ENCODE results near the gene ARSI.

The ARSI gene

DNA sequence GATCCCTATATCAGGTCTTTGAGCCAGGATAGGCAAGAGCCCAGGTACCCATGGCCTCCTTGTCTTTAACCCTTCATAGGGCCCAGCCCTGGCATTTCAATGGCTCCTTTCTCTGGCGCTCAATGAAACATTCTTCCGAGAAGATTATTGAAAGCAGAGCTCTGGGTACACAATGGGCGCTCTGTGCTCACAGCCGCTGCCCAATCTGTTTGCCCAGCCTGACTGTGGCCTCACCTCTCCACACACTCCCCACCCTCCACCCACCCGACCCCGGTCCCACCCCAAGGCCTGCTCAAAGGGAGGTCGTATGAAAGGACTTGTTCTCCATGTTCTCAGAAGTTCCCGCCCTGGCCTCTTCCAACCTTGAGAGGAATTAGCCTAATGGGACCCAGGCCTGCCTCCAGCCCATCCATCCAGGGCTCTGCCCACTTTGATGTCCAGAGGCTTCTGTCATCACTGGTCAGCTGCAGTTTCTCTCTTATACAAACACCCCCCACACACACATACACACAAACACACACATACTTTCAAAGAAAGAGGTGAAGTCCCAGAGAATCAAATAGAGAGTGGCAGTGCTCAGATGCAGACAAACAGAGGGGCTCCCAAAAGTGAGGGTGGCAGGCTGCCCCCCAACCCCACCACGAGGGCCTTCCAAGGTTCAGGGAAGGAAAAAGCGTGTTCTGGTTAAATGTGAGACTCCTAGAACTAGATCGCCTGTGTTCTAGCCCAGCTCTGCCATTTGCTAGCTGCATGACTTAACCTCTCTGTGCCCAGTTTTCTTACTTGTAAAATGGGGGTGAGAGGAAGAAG, 5.1 kb upstream of the ARSI start:
- no peak for DNase-seq (ENCODE audit: low spot score)

DNA sequence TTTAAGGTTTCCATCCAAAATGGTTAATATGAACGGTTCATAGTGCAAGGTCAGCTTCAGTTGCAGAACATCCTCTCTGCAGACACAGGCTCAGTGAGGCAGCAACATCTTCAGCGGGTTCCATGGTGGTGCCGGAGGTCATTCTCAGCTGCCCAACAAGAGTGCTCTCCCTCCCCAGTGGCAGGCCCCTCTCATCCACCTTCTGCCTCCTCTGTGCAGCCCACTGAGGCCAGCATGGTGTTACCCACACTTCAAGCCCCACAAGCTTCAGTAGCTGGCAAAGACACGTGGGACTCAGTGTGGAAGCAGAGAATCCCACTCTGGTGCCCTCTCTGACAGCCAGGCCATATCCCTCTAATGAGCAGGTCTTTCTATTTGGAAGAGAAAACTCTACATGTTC, 4.1 kb upstream of the ARSI start:
- no peak for DNase-seq (ENCODE audit: low spot score)

DNA sequence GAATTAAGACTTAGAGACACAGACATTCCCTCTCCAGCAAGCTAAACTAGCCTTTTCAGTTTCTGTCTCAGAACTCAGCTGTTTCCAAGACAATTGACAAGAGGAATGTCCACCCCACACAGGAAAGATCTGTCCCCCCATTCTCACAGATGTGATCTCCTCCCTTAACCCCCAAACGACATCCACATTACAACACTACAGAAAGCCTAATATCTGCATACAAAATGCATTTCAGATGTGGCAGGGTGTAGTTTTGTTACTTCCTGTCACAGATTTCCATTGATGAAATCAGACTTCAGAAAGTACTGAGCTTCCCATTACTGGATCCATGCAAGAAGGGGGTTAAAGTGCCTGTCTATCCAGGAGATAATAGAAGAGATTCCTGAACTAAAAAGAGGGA, 2.9 kb upstream of the ARSI start:
- DNase-seq (ENCODE audit: low spot score), result no peak

DNA sequence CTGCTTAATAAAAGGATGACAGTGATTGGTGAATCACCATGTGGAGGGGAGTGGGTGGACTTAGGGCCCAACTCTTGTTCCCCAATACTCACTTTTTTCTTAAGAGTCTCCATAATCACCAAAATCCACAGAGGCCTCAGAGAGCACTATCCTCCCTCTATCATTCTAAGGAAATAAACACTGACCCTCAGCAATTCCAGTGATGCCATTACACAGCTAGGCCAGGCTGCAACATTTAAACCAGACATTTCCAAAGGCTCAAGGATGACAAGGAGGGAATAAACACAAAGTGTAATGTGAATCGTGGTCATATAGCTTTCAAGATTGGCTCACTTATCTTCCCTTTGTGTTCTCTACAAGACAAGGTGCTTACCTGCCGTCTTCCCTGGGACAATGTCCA, 2.4 kb upstream of the ARSI start:
- no peak for DNase-seq (ENCODE audit: low spot score)

DNA sequence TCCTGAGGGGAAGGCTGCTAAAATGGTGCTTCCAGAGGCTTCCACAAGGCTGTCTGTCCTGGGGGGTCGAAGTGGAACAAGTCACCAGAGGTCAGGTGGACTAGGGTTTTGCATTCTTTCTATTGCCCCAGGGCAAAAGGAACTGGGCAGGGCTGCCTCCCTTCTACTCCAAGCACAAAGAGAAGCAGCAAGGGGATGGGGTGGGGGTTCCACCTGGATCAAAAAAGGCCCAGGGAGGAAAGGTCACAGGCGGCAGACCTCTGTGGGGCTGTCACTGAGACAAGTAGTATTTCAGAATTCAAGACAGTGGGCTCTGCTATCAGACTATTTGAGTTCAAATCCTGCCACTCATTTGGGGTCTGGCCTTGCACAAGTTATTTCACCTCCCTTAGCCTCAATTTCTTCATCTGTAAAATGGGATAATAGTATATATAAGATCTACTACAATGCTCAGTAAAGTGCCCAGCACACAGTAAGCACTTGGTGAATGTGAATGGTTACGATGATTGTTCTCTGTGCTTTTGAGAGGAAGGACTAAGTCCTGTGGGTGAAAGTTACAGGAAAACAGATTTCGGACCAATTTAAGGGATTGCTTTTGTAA, 1.9 kb upstream of the ARSI start:
- no peak for DNase-seq (ENCODE audit: low spot score)

DNA sequence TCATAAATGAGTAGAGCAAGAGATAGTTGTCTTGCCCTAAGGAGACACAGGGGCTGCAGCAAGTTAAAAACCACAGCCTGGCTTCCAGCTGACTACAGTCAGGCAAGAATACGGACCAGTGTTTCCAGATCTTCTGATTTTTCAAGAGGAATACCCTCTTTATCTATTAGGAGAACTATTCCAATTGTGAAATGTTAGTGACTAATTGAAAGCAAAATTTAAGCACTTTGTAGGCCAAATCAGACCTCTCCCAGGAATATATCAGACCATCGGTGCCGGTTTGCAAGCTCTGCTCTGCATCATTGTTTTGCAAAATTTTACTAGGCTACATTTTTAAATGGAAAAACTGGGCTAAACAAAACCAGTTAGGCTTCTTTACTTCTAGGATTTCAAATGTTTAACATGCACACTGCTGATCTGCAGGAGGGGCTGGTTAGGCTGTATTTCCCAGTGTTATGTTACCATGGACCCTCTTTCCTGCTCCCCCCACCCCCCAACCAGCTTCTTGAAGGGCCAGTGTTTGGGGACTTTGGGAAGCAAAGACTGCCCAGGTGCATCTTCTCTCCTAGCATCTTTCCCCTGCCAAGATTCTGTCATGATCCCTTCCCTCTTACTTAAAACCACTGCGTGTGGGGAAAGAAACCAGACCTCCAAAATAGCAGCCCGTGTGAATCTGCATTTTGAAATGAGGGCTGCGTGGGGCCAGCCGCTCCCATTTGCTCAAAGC, 1.1 kb upstream of the ARSI start:
- no peak for DNase-seq (ENCODE audit: low spot score)

DNA sequence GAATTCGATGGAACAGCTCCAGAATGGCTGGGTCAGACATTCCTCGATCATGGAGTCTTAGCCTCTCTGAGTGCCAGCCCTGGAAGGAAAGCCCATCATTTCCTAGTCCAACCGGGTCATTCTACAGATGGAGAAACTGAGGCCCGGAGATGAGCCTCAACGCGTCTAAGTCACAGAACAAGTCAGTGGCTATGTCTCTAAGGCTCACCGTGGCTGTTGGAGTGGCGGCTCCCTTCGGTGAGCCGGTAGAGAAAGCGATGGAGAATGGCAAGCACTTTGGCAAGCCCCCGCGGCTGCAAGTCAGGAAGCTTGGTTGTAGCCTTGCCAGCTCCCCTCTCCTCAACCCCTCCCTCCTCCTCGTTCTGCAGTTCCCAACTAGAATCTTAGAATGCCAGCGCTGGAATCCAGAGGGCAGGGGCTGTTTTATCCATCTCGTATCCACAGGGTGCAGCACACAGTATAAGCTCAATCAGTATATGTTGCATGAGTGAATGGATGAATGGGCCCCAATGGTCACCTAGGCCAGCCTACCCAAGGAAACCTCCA, 438 bp upstream of the ARSI start:
- no peak for DNase-seq (ENCODE audit: low spot score)

DNA sequence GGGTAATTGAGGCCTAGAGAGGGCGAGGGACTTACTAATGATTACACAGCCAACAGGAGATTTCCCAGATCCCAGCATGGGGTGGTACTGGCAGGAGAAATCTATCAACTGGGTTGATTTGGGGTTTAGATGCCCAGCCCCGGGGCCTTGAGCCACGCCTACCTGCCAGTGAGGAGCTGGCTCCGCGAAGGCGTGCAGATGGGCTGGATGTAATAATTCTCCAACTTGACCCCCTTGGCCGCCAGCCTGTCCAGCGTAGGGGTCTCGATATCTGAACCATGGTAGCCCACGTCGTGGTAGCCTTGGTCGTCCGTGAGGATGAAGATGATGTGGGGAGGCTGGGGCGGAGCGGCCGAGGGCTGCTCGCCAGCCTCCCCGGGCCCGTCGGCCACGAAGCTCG, 804 bp downstream of the ARSI start:
- no peak for DNase-seq (ENCODE audit: low spot score)

DNA sequence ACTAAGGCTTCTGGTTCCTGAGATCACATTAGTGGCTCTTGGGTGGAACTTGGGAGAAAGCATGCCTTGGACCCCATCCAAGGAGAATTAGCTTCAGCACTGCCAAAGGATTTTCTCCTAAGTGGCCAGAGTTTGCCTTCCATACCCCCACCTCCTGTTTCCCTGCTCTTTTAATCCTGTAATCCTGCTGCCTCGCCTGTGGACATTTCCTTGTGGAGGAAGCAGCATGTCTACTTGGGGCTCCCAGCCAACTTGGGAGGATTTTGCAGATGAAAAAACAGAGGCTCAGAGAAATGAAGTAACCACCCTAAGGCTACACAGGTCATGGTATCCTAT, 1.6 kb downstream of the ARSI start:
- DNase-seq (ENCODE audit: low spot score), result no peak

DNA sequence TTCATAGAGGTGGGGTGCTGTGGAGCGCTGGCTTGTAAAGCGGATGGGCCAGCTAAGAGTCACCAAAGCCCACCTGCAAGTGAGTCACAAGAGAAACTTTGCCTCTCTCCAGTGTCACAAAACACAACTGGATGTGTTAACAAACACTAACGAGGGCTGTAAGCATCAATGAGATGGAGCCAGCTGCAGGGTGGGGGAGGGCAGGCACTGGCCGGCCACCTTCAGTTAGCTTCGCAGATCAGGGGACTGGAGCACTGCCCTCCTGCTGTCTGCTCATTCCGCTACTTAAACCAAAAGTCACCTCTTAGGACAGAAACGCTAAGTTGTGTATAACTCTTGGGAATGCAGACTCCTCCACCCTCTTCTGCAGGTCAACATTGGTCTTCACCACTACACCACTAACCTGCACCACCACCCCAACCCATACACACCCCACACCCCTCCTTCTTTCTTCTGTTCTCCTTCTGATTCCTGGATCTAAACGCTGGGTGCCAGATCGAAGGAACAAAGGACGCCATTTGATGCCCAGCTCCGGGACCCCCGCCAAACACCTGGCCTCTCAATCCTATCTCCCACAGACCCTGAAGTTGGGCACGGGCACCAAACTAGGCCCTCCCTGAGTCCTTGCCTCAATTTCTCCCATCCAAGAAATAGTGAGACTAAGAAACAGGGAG, 2.1 kb downstream of the ARSI start:
- no peak for DNase-seq (ENCODE audit: low spot score)

DNA sequence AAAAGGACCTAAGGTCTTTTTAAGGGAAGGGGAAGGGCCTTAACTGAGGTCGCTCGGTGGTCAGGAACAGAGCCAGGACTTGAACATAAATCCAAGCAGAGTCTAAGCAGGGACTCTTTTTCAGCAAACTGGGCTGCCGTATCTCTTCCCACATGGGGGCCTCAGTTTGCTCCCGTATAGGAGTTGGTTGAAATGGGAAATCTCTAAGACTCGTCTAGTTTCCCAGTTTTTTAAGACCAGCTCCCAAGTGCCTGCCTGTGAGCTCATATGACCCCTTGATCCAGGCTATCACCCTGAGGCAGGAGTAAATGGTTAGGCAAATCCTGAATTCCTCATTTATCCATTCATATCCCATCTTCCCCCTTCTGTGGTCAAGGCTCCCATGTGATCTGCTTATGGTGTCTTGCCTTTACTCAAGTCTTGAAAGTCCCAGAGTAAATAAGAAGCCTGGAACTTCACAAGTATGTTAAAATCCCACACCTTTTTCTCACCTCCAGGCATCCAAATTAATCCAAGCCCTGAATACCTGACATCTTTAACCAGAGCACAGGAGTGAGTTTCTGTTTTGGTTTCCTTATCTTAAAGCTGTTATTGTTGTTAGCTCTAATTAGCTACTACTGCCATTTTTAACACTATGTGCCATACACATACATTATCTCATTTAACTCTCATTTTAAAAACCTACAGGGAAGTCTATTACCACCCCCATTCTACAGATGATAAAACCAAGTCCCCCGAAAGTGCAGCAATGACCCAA, 3.0 kb downstream of the ARSI start:
- DNase-seq (ENCODE audit: low spot score), result no peak

DNA sequence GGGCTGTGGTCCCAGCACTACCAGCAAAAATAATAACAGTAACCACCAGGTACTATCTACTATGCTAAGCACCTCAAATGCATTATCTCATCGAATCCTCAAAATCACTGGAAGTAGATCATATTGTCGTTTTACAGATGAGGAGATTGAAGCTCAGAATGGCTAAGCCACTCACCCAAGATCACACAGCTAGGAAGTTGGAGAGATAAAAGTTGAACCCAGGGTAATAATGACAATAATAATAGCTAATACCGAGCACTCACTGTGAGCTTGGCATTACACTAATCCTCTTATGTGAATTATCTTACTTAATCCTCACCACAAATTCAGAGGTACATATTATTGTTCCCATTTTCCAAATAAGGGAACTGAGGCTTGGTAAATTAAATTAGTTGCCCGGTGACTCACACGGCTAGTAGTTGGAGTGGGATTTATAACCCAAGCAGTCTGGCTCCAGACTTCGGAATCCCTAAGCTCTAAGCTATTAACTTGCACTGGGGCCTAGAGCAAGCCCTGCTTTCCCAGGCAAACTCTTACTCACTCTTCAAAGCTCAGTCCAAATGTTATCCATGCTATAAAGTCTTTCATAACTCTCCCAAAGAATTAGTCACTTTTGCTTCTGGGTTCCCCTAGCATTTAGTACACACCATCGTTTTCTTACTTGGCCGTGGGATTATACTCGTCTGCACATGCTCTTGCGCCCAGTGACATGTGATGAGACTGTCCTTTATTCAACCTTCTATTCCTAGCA, 3.8 kb downstream of the ARSI start:
- DNase-seq (ENCODE audit: low spot score), result no peak

DNA sequence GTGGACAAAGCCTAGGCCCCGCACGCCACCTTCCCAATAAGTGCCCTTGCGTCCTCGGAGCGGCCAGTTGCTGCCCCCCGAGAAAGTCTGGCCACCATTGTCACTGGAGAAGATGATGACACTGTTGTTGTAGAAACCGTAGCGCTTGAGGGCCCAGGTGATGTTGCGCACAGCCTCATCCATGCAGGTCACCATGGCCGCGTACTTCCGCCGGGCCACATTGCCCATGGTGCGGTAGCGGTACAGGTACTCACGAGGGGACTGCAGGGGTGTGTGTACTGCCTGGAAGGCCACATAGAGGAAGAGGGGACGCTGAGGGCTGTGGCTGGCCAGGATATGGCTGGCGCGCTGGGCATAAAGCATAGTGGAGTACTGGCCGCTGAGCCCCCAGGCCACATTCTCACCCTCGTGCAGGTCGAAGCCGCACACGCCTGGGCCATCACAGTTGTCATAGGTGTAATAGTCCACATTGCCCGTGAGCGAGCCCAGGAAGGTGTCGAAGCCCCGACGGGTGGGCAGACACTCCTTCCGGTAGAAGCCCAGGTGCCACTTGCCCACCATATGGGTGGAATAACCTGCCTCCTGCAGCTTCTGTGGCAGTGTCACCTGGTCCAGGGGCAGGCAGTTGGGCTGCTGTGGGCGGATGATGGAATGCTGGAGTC, 4.6 kb downstream of the ARSI start:
- DNase-seq (ENCODE audit: low spot score), result no peak

DNA sequence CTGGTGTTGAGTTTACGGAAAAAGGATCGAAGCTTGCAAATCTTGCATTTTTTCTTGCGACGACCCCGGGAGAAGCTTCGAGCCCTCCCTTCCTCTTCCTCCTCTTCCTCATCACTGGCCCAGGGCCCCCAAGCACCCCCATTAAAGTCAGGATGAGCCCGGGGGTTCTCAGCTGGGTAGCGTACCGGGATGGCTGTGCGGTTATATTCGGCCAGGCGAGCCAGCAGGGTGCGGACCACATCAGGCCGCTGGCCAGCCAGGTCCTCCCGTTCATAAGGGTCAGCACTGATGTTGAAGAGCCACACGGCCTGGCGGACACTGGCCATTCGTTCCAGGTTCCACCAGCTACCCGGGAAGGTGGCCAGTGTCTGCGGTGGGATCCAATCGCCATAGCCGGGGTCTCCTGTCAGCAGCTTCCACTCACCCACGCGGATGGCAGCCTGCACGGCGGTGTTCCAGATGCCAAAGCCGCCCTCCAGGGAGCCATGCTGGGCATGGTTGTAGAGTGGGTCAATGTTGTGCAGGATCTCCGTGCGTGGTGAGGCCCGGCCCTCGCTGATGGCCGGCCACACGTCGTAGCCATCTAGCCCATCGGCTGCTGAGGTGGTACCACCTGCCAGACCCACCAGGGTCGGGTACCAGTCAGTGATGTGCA, 5.3 kb downstream of the ARSI start:
- DNase-seq (ENCODE audit: low spot score), result no peak

DNA sequence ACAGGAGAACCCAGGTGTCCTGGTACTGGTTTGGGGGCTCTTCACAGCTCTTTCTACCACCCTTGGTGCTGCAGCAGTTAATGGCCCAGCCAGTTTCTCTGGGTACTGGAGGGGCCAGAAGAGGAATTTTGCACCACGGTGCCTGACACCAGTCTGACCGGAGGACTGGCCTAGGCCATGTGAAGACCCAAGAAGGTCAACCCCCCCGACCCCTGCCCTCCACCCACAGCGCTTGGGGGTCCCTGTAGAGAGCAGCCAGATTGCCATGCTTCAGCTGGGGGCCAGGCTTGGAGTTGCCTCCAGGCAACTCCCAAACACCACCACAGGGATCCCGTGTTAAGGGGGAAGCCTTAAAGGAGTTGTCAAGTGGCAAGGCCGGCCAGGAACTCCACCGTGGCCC, 6.2 kb downstream of the ARSI start:
- DNase-seq (ENCODE audit: low spot score), result no peak

DNA sequence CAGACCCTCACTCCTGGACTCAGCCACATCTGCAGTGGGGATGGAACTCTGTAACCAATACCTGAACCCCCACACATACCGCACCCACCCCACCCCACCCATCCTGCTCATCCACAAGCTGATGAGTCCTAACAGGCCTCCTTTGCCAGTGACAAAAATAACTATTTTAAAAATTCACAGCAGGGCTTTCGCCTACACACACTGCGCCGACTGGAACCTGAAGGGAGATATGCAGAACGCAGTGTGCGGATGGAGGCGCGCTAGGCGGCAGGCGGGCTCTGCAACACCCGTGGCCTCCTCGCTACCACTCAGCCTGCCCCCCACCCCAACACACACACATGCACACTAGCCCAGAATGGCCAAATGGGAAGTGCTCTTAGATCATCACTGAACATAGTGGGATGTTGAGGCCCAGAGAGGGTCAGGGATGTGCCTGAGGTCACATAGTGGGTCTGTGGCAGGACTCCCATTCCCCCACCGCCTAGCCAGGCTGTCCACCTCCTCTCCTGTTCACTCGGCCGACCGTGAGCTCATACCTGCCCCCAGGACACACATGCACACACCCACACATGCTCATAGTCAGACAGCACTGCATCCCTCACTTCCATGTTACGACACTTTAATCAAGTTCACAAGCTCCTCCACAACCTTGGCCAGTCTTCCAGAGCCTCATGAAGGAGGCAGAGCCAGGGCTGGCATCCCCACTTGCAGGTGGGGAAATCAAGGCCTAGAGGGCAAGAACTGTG, 6.8 kb downstream of the ARSI start:
- no peak for DNase-seq (ENCODE audit: low spot score)

DNA sequence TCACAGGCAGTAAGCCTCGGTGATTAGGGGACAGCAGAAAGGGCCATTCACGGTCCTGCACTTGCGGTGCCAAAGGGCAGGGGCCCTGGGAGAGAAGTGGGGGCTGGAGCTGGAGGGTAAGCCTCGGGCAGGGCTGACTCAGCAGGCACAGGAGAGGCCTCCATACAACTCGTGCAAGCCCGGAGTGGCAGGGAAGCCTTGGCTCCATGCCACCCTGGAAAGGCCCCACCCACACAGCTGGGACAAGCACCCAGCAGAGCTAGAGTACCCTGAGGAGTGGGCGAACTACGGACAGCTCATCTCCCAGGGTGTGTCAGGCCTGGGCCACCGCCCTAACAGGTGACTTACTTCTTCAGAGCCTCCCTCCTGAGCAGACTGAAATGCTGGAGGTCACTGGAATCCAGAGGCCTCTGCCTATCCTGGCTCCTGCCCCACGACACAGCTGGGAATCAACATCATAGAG, 7.5 kb downstream of the ARSI start:
- DNase-seq (ENCODE audit: low spot score), result no peak

DNA sequence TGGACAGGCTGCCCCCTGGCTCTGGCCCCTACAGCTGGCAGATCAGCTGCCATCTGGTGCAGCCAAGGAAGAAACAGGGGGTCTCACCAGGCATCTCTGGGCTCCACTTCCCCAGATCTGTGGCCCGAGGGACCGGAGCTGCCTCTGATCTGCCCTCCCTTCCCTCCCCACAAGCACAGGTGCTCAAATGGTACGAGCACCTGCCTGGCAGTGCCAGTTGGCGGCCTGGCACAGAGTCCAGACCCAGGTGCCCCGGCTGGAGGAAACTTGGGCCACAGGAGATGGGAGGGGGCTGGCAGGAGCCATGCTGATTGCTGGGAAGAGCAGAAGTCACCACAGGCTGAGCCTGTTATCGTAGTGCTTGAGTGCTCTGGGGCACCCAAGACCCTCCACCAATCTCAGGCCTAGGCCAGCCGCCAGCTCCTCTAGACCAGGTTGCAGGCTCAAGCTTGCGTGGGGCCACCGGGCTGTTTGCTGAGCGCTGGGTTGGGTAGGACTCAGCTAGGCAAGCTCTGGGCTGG, 8.1 kb downstream of the ARSI start:
- DNase-seq (ENCODE audit: low spot score), result no peak

All from hematopoietic multipotent progenitor cell treated with erythropoietin and hydrocortisone succinate and interleukin-3 and kit ligand, for 15 days (in vitro differentiated cells).